T-helper 17 cell (primary cell): ENCODE data around the gene FRAT2. TPM values are rescaled to one million over a fixed set of nuclear protein-coding genes. Genes with fewer than 3 reads are reported as not detected.
"Not testable (repeated sequence)": the region's sequence is repeated elsewhere in the genome, so short reads cannot be mapped to it uniquely, and the experiment has no call there.

Experiments used
- ATAC-seq: fragments of 150-1000 bp; cut with Tn5 transposase; 2 replicates; pipeline ENCODE4 v1.10.0; 2021; ENCODE audit warnings: mild to moderate bottlenecking, moderate library complexity
- DNase-seq, 3 donors: peaks; one replicate each; pipeline versions ENCODE4 v3.0.0 to v3.0.0-alpha.2; 2020 to 2021
- H3K9me3 ChIP-seq: one replicate; pipeline ENCODE4 v1.7.0; 2013; ENCODE audit warnings: low read length, mild to moderate bottlenecking; ENCODE audit not compliant: control insufficient read depth, poor library complexity, severe bottlenecking
- H3K27ac Mint-ChIP-seq: one replicate; pipeline ENCODE4 v1.8.0; 2022; ENCODE audit warnings: mild to moderate bottlenecking, moderate library complexity, mixed read lengths
- H3K27me3 Mint-ChIP-seq: one replicate; pipeline ENCODE4 v1.8.0; 2022; ENCODE audit warnings: mixed read lengths
- H3K36me3 Mint-ChIP-seq: one replicate; pipeline ENCODE4 v1.8.0; 2022; ENCODE audit warnings: low read depth, mixed read lengths
- H3K4me1 Mint-ChIP-seq: one replicate; pipeline ENCODE4 v1.8.0; 2022; ENCODE audit warnings: mild to moderate bottlenecking, mixed read lengths
- H3K4me3 Mint-ChIP-seq: one replicate; pipeline ENCODE4 v1.8.0; 2022; ENCODE audit warnings: mild to moderate bottlenecking, moderate library complexity, mixed read lengths
- total RNA-seq, 4 donors: library from RNA in 2 of 4; stranded (reverse) in 2 of 4; gene quantifications; one replicate each; pipeline ENCODE4 v1.2.3 and lab custom pipeline; 2022 to 2026

Gene FRAT2
- total RNA-seq, 2 donors from 2014 or later, result 16.8 to 21.7 TPM

- no peaks in the 10 kb centered on the region for H3K36me3 Mint-ChIP-seq
- H3K9me3 ChIP-seq, result no peaks in the 10 kb centered on the region
- H3K4me1 Mint-ChIP-seq, result peaks cover 3% of the 10 kb centered on the region
- H3K4me3 Mint-ChIP-seq, result peak overlapping the region; percentile 63
- H3K27me3 Mint-ChIP-seq, result no peaks in the 10 kb centered on the region
- ATAC-seq (no peak), DNase-seq (no peak)
- H3K27ac Mint-ChIP-seq, result peak overlapping the region; percentile 68
Measured at GRCh38 chr10:97347317-97347716, 12.8 kb upstream of the FRAT2 start.

- H3K27me3 Mint-ChIP-seq, DNase-seq, H3K9me3 ChIP-seq, H3K4me3 Mint-ChIP-seq, H3K36me3 Mint-ChIP-seq, H3K4me1 Mint-ChIP-seq, ATAC-seq: not testable (repeated sequence)
- peak overlapping the region; percentile 62 for H3K27ac Mint-ChIP-seq
Measured at GRCh38 chr10:97343664-97344063, 9.1 kb upstream of the FRAT2 start.

GRCh38 chr10:97341416-97341815 is 6.9 kb upstream of the FRAT2 start:
- no peak overlapping the region for H3K4me3 Mint-ChIP-seq

GRCh38 chr10:97338041-97338440 is 3.5 kb upstream of the FRAT2 start:
- ATAC-seq, result no peak
- peaks cover 6% of the 10 kb centered on the region for H3K4me1 Mint-ChIP-seq

More at GRCh38 chr10:97341416-97341815, 6.9 kb upstream of the FRAT2 start:
- H3K9me3 ChIP-seq, result no peaks in the 10 kb centered on the region
- H3K36me3 Mint-ChIP-seq, result no peaks in the 10 kb centered on the region
- peaks cover 3% of the 10 kb centered on the region for H3K4me1 Mint-ChIP-seq
- no peak overlapping the region for H3K27ac Mint-ChIP-seq
- ATAC-seq (no peak), DNase-seq (no peak)
- peaks cover 9% of the 10 kb centered on the region for H3K27me3 Mint-ChIP-seq

GRCh38 chr10:97336942-97337831 is 2.7 kb upstream of the FRAT2 start:
- H3K9me3 ChIP-seq, result no peaks in the 10 kb centered on the region
- peaks cover 9% of the 10 kb centered on the region for H3K27me3 Mint-ChIP-seq
- H3K4me3 Mint-ChIP-seq, result no peak overlapping the region
- DNase-seq (no peak), ATAC-seq (no peak)
- H3K4me1 Mint-ChIP-seq, result peaks cover 14% of the 10 kb centered on the region
- H3K36me3 Mint-ChIP-seq, result no peaks in the 10 kb centered on the region
- no peak overlapping the region for H3K27ac Mint-ChIP-seq

More at GRCh38 chr10:97338041-97338440, 3.5 kb upstream of the FRAT2 start:
- Mint-ChIP-seq H3K27ac (no peak overlapping the region), H3K27me3 (peaks cover 9% of the 10 kb centered on the region), H3K36me3 (no peaks in the 10 kb centered on the region), H3K4me3 (no peak overlapping the region)
- DNase-seq, result no peak
- no peaks in the 10 kb centered on the region for H3K9me3 ChIP-seq

- peaks cover 9% of the 10 kb centered on the region for H3K27me3 Mint-ChIP-seq
- H3K9me3 ChIP-seq, result no peaks in the 10 kb centered on the region
- no peaks in the 10 kb centered on the region for H3K36me3 Mint-ChIP-seq
- H3K4me3 Mint-ChIP-seq, result no peak overlapping the region
- no peak for DNase-seq
- ATAC-seq, result no peak
- peaks cover 21% of the 10 kb centered on the region for H3K4me1 Mint-ChIP-seq
- H3K27ac Mint-ChIP-seq, result no peak overlapping the region
Measured at GRCh38 chr10:97336446-97336845, 1.9 kb upstream of the FRAT2 start.

GRCh38 chr10:97336006-97336405 is 1.5 kb upstream of the FRAT2 start:
- H3K27me3 Mint-ChIP-seq, result peaks cover 9% of the 10 kb centered on the region
- ATAC-seq, result no peak

GRCh38 chr10:97335188-97335619 is 675 bp upstream of the FRAT2 start:
- Mint-ChIP-seq H3K27ac (peak overlapping the region; percentile 16), H3K4me1 (peaks cover 26% of the 10 kb centered on the region), H3K4me3 (no peak overlapping the region), H3K27me3 (peaks cover 9% of the 10 kb centered on the region), H3K36me3 (peaks cover 2% of the 10 kb centered on the region)
- no peak for DNase-seq
- ATAC-seq, result no peak
- H3K9me3 ChIP-seq, result no peaks in the 10 kb centered on the region

More at GRCh38 chr10:97336006-97336405, 1.5 kb upstream of the FRAT2 start:
- no peaks in the 10 kb centered on the region for H3K9me3 ChIP-seq
- DNase-seq, result no peak
- Mint-ChIP-seq H3K27ac (peak overlapping the region; percentile 16), H3K4me1 (peaks cover 24% of the 10 kb centered on the region), H3K36me3 (peaks cover 2% of the 10 kb centered on the region), H3K4me3 (peak overlapping the region; percentile 43)

GRCh38 chr10:97333601-97334369 is 744 bp downstream of the FRAT2 start:
- H3K36me3 Mint-ChIP-seq, result peaks cover 4% of the 10 kb centered on the region

GRCh38 chr10:97333351-97333600 is 1.3 kb downstream of the FRAT2 start:
- no peak for DNase-seq
- peaks cover 33% of the 10 kb centered on the region for H3K4me1 Mint-ChIP-seq
- H3K27me3 Mint-ChIP-seq, result peaks cover 9% of the 10 kb centered on the region

More at GRCh38 chr10:97333601-97334369, 744 bp downstream of the FRAT2 start:
- peak in 1 of 3 donors; percentile 12 for DNase-seq
- H3K4me3 Mint-ChIP-seq, result peak overlapping the region; percentile 95
- ATAC-seq, result peak; percentile 23
- peak overlapping the region; percentile 92 for H3K27ac Mint-ChIP-seq
- H3K9me3 ChIP-seq, result no peaks in the 10 kb centered on the region
- H3K4me1 Mint-ChIP-seq, result peaks cover 32% of the 10 kb centered on the region
- H3K27me3 Mint-ChIP-seq, result peaks cover 9% of the 10 kb centered on the region

GRCh38 chr10:97332591-97333350 is 1.8 kb downstream of the FRAT2 start:
- peaks cover 36% of the 10 kb centered on the region for H3K4me1 Mint-ChIP-seq
- H3K4me3 Mint-ChIP-seq, result peak overlapping the region; percentile 95
- H3K27me3 Mint-ChIP-seq, result peaks cover 5% of the 10 kb centered on the region
- DNase-seq (no peak), ATAC-seq (no peak)
- peak overlapping the region; percentile 92 for H3K27ac Mint-ChIP-seq
- H3K9me3 ChIP-seq, result no peaks in the 10 kb centered on the region
- peaks cover 6% of the 10 kb centered on the region for H3K36me3 Mint-ChIP-seq

More at GRCh38 chr10:97333351-97333600, 1.3 kb downstream of the FRAT2 start:
- Mint-ChIP-seq H3K36me3 (peaks cover 4% of the 10 kb centered on the region), H3K27ac (peak overlapping the region; percentile 92), H3K4me3 (peak overlapping the region; percentile 95)
- H3K9me3 ChIP-seq, result no peaks in the 10 kb centered on the region
- no peak for ATAC-seq

GRCh38 chr10:97331153-97331703 is 3.3 kb downstream of the FRAT2 start:
- peak overlapping the region; percentile 92 for H3K27ac Mint-ChIP-seq
- no peaks in the 10 kb centered on the region for H3K9me3 ChIP-seq
- H3K27me3 Mint-ChIP-seq, result no peaks in the 10 kb centered on the region
- no peak for DNase-seq
- peaks cover 39% of the 10 kb centered on the region for H3K4me1 Mint-ChIP-seq
- ATAC-seq, result no peak
- peak overlapping the region; percentile 80 for H3K4me3 Mint-ChIP-seq
- peaks cover 6% of the 10 kb centered on the region for H3K36me3 Mint-ChIP-seq
